IMR-90 (cell line): ENCODE results near the gene RNF128. TPM values are rescaled to one million over a fixed set of nuclear protein-coding genes. Genes with fewer than 3 reads are reported as not detected.

Source experiments
- ATAC-seq: fragments of 200-7000 bp; cut with Tn5 transposase; 2 replicates; pipeline ENCODE4 v1.9.1; 2020; ENCODE audit warnings: low read depth, mild to moderate bottlenecking, moderate library complexity
- BruUV-seq: library from RNA; stranded (reverse); fragments of 400-500 nt; replicated peaks from 2 replicates; lab custom pipeline; 2021; lab: Mats Ljungman, UMichigan
- CTCF ChIA-PET: fragments of 300-600 bp; formaldehyde crosslinking; extraction: SDS; loops from one replicate; lab custom pipeline; 2021; ENCODE audit warnings: antibody characterized with exemption; lab: Yijun Ruan, JAX
- POLR2A ChIA-PET: fragments of 300-600 bp; sonication (Branson Sonifier 250); formaldehyde crosslinking; loops from one replicate; lab custom pipeline; 2022; ENCODE audit warnings: antibody characterized with exemption; ENCODE audit not compliant: unreplicated experiment; lab: Charles Lee
- DNase-seq: peaks from one replicate; pipeline ENCODE4 v3.0.0; 2013
- H2AFZ ChIP-seq: replicated peaks from 2 replicates; pipeline ENCODE3; 2013; ENCODE audit warnings: low read length, mild to moderate bottlenecking; ENCODE audit not compliant: poor library complexity
- H2AK5ac ChIP-seq: 2 replicates; pipeline ENCODE4 v1.6.1; 2013; ENCODE audit warnings: low read depth, low read length, inconsistent platforms
- H2AK9ac ChIP-seq: replicated peaks from 2 replicates; pipeline ENCODE3; 2013; ENCODE audit warnings: mild to moderate bottlenecking, low read depth, low read length, moderate library complexity; ENCODE audit not compliant: poor library complexity
- H2BK120ac ChIP-seq: 2 replicates; pipeline ENCODE4 v1.6.1; 2013; ENCODE audit warnings: low read depth, low read length, inconsistent platforms
- H2BK15ac ChIP-seq: 3 replicates; pipeline ENCODE4 v1.6.1; 2013; ENCODE audit warnings: low read depth, low read length, inconsistent platforms
- H2BK20ac ChIP-seq: 2 replicates; pipeline ENCODE4 v1.6.1; 2013; ENCODE audit warnings: low read depth, mild to moderate bottlenecking, inconsistent platforms, low read length, moderate library complexity
- H2BK5ac ChIP-seq: 2 replicates; pipeline ENCODE4 v1.6.1; 2013; ENCODE audit warnings: mild to moderate bottlenecking, low read depth, low read length, inconsistent platforms; ENCODE audit not compliant: poor library complexity, severe bottlenecking
- H3K14ac ChIP-seq: replicated peaks from 2 replicates; pipeline ENCODE4 v1.6.1; 2013; ENCODE audit warnings: low read depth, low read length, inconsistent platforms
- H3K18ac ChIP-seq: 2 replicates; pipeline ENCODE4 v1.6.1; 2013; ENCODE audit warnings: low read depth, low read length, control low read depth
- H3K23ac ChIP-seq: 2 replicates; pipeline ENCODE4 v1.6.1; 2013; ENCODE audit warnings: low read depth, low read length, inconsistent platforms
- H3K27ac ChIP-seq: 2 replicates; pipeline ENCODE4 v1.5.1; 2013; ENCODE audit warnings: mild to moderate bottlenecking, control low read depth, low read length; ENCODE audit not compliant: insufficient read depth
- H3K27me3 ChIP-seq: 2 replicates; pipeline ENCODE4 v1.6.1; 2013; ENCODE audit warnings: low read length; ENCODE audit not compliant: control insufficient read depth, insufficient read depth
- H3K36me3 ChIP-seq: 2 replicates; pipeline ENCODE4 v1.6.1; 2013; ENCODE audit warnings: low read length, mixed read lengths; ENCODE audit not compliant: control insufficient read depth, insufficient read depth
- H3K4ac ChIP-seq: 2 replicates; pipeline ENCODE4 v1.6.1; 2013; ENCODE audit warnings: low read depth, low read length, inconsistent platforms
- H3K4me1 ChIP-seq: 2 replicates; pipeline ENCODE4 v1.6.1; 2013; ENCODE audit warnings: low read length, mixed read lengths; ENCODE audit not compliant: control insufficient read depth, insufficient read depth
- H3K4me2 ChIP-seq: 2 replicates; pipeline ENCODE4 v1.6.1; 2013; ENCODE audit warnings: low read depth, mild to moderate bottlenecking, control low read depth, low read length, moderate library complexity
- H3K4me3 ChIP-seq: 2 replicates; pipeline ENCODE4 v1.5.1; 2013; ENCODE audit warnings: low read depth, mild to moderate bottlenecking, control low read depth, low read length, moderate library complexity; ENCODE audit not compliant: insufficient read depth
- H3K56ac ChIP-seq: 2 replicates; pipeline ENCODE4 v1.6.1; 2013; ENCODE audit warnings: low read length, inconsistent platforms; ENCODE audit not compliant: insufficient read depth; ENCODE audit errors: extremely low read depth
- H3K79me1 ChIP-seq, 2 experiments: 2 replicates each; pipeline ENCODE4 v1.6.1; 2013; ENCODE audit warnings: low read length in 2 of 2, inconsistent platforms in 1 of 2, low read depth in 1 of 2
- H3K9ac ChIP-seq: 2 replicates; pipeline ENCODE4 v1.6.1; 2013; ENCODE audit warnings: low read depth, low read length, control low read depth
- H3K9me1 ChIP-seq: 2 replicates; pipeline ENCODE4 v1.6.1; 2013; ENCODE audit warnings: low read length, inconsistent platforms; ENCODE audit not compliant: insufficient read depth
- H3K9me3 ChIP-seq: 2 replicates; pipeline ENCODE4 v1.6.1; 2013; ENCODE audit warnings: low read length; ENCODE audit not compliant: control insufficient read depth, insufficient read depth
- H4K20me1 ChIP-seq: 2 replicates; pipeline ENCODE4 v1.6.1; 2013; ENCODE audit warnings: low read length, inconsistent platforms; ENCODE audit not compliant: insufficient read depth
- H4K5ac ChIP-seq: 2 replicates; pipeline ENCODE4 v1.6.1; 2013; ENCODE audit warnings: mild to moderate bottlenecking, low read depth, low read length, control low read depth
- H4K8ac ChIP-seq, 2 experiments: 2 replicates each; pipeline ENCODE4 v1.6.1; 2013; ENCODE audit warnings: low read depth in 2 of 2, low read length in 2 of 2, control low read depth in 1 of 2, inconsistent platforms in 1 of 2
- H4K91ac ChIP-seq: 2 replicates; pipeline ENCODE4 v1.6.1; 2013; ENCODE audit warnings: low read depth, low read length, inconsistent platforms; ENCODE audit not compliant: insufficient read depth
- POLR2A ChIP-seq: IDR thresholded peaks from 2 replicates; pipeline ENCODE4 v1.6.1; 2012; ENCODE audit warnings: mild to moderate bottlenecking, low read depth, low read length
- WGBS, 2 experiments: methylation state at CpG; one replicate each; pipeline versions ENCODE4 v1.1.5 to v1.1.7; 2013; ENCODE audit warnings: missing lambda C conversion rate in 2 of 2; ENCODE audit not compliant: insufficient read length in 1 of 2; ENCODE audit errors: extremely low coverage in 2 of 2; 5-methylcytosine and 5-hydroxymethylcytosine counted together
- dilution Hi-C: fragments of 300-500 bp; cut with HindIII; formaldehyde crosslinking; loops from one replicate; pipeline ENCODE4 v1.14.3; 2018; ENCODE audit warnings: low sequenced_read_pairs; ENCODE audit not compliant: unreplicated experiment
- in situ Hi-C: fragments of 300-500 bp; cut with MboI; formaldehyde crosslinking; loops from 3 replicates; pipeline ENCODE4 v1.14.3; 2019; ENCODE audit warnings: low sequenced_read_pairs, inconsistent platforms, mixed read lengths
- intact Hi-C: fragments of 100-400 bp; cut with micrococcal nuclease; formaldehyde crosslinking; loops from 2 replicates; pipeline ENCODE4 v1.10.0; 2022
- polyA plus RNA-seq, 3 experiments: library from polyadenylated mRNA; depleted of rRNA; stranded (reverse); fragments of >200 nt; gene quantifications; 2 replicates each; pipeline ENCODE4 v1.2.3, GENCODE V29; 2012; ENCODE audit warnings: low replicate concordance in 1 of 3
- total RNA-seq: library from RNA; depleted of rRNA; stranded (reverse); fragments of >200 nt; gene quantifications from 2 replicates; pipeline ENCODE4 v1.2.3, GENCODE V29; 2012
- TF ChIP-seq, protein P1 (sequence below): fragments of 150-350 bp; IDR thresholded peaks from 2 replicates; pipeline ENCODE4 v1.6.1; 2017; ENCODE audit warnings: mild to moderate bottlenecking, antibody characterized with exemption, low read length, low read depth

RNF128 gene
- total and polyA plus RNA-seq, 2 of the 4 experiments (the other 2 are of a cell fraction): 3.0 to 4.8 TPM

- Histone ChIP-seq H3K9ac (no peak overlapping the region), H3K9me3 (no peaks in the 10 kb centered on the region), H3K4me2 (no peak overlapping the region), H2BK20ac (no peak overlapping the region), H2BK15ac (no peak overlapping the region), H2BK120ac (no peak overlapping the region), H3K4ac (no peak overlapping the region), H4K20me1 (no peaks in the 10 kb centered on the region), H4K91ac (no peak overlapping the region), H3K36me3 (no peaks in the 10 kb centered on the region), H2AK9ac (no peak overlapping the region), H2AFZ (no peak overlapping the region), H2AK5ac (no peak overlapping the region), H3K27ac (no peak overlapping the region), H3K4me3 (no peak overlapping the region), H3K14ac (no peak overlapping the region), H3K56ac (no peak overlapping the region), H3K9me1 (no peaks in the 10 kb centered on the region), H3K79me1 (no peaks in the 10 kb centered on the region), H2BK5ac (no peak overlapping the region), H3K4me1 (no peaks in the 10 kb centered on the region), H3K27me3 (no peaks in the 10 kb centered on the region; the same call in 1 of the 2 replicates), H3K23ac (no peak overlapping the region), H4K5ac (no peak overlapping the region), H4K8ac (no peak overlapping the region), H3K18ac (no peak overlapping the region)
- DNase-seq: no peak
- no peak for ATAC-seq
- WGBS, 2 experiments: no CpG with 5 or more reads among the region's 3 CpGs
- in situ Hi-C loops: no loop called here
- CTCF ChIA-PET: interaction anchor here (1.7 kb wide), 1 partner anchor 10 kb away, joined by 4 read pairs; no protein-coding TSS in a partner anchor
- intact Hi-C loops: no loop called here
- BruUV-seq: no TSS peak
- dilution Hi-C loops: no loop called here
- POLR2A ChIA-PET: no interaction called here
- no peak for TF ChIP-seq POLR2A
- TF ChIP-seq, protein P1, sequence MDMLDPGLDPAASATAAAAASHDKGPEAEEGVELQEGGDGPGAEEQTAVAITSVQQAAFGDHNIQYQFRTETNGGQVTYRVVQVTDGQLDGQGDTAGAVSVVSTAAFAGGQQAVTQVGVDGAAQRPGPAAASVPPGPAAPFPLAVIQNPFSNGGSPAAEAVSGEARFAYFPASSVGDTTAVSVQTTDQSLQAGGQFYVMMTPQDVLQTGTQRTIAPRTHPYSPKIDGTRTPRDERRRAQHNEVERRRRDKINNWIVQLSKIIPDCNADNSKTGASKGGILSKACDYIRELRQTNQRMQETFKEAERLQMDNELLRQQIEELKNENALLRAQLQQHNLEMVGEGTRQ: no peak
Observed at GRCh38 chrX:106734827-106735226, 8.3 kb downstream of the RNF128 start.
